Measurements from ENCODE around the gene MRPL27. TPM values are rescaled to one million over a fixed set of nuclear protein-coding genes. Genes with fewer than 3 reads are reported as not detected.

MRPL27 gene
- total and polyA plus RNA-seq, 4 experiments from 2014 or later, result 30.0 to 55.8 (median 35.6) TPM

GRCh38 chr17:50362661-50363060 lies 10.3 kb downstream of the MRPL27 start:
- no peak for DNase-seq
- no peaks in the 10 kb centered on the region for H3K9me3 ChIP-seq (ENCODE audit: control insufficient read depth in 1 of 2, low read length in 2 of 2)
- CTCF ChIA-PET (ENCODE audit: partially characterized antibody), result interaction anchor here (0.7 to 3.1 kb wide), 29 partner anchors 10 to 224 kb away, joined by 3 to 77 read pairs (median 6); partner anchors contain the start of genes EME1, LRRC59, MRPL27 and RSAD1
- Mint-ChIP-seq H3K27me3 (no peaks in the 10 kb centered on the region), H3K27ac (peak overlapping the region in 4 of 7 donors; percentile 68 to 91 (median 76)), H3K9me3 (no peaks in the 10 kb centered on the region), H3K4me3 (no peak overlapping the region), H3K36me3 (peaks cover 9 to 35% of the 10 kb centered on the region in 2 donors), H3K4me1 (peaks cover 8 to 10% (median 9%) of the 10 kb centered on the region in 4 donors)
- no peak overlapping the region for H3K4me3 ChIP-seq (ENCODE audit: low read length in 2 of 2)
- intact Hi-C loops (cut with micrococcal nuclease), result loop anchor here (1.0 to 2.0 kb wide), 4 partner anchors 11 to 139 kb away; partner anchors contain the start of genes EME1, LRRC59, MRPL27 and RSAD1
- H3K4me1 ChIP-seq (ENCODE audit: insufficient read depth, low read length), result peaks cover 7% of the 10 kb centered on the region
- no peaks in the 10 kb centered on the region for H3K27me3 ChIP-seq (ENCODE audit: insufficient read depth, low read length)
- no peak overlapping the region for H3K27ac ChIP-seq (ENCODE audit: low read depth, low read length)
- peaks cover 32% of the 10 kb centered on the region for H3K36me3 ChIP-seq (ENCODE audit: insufficient read depth, low read length)
- POLR2A ChIA-PET (ENCODE audit: partially characterized antibody), result interaction anchor here (0.9 to 2.7 kb wide), 7 partner anchors 8 to 117 kb away, joined by 3 to 25 read pairs (median 10); partner anchors contain the start of genes EME1, LRRC59, MRPL27 and XYLT2

GRCh38 chr17:50361561-50362480 lies 11.2 kb downstream of the MRPL27 start:
- Histone ChIP-seq H3K9me3 (ENCODE audit: control insufficient read depth in 1 of 2, low read length in 2 of 2) (no peaks in the 10 kb centered on the region), H3K36me3 (ENCODE audit: insufficient read depth, low read length) (peaks cover 26% of the 10 kb centered on the region), H3K27me3 (ENCODE audit: insufficient read depth, low read length) (no peaks in the 10 kb centered on the region), H3K27ac (ENCODE audit: low read depth, low read length) (peak overlapping the region; percentile 9), H3K4me3 (ENCODE audit: low read length in 2 of 2) (no peak overlapping the region), H3K4me1 (ENCODE audit: insufficient read depth, low read length) (peaks cover 7% of the 10 kb centered on the region)
- H3K27ac Mint-ChIP-seq, result peak overlapping the region; percentile 73 to 91 (median 87)
- peak overlapping the region in 7 of 8 donors; percentile 2 to 77 (median 57) for H3K4me3 Mint-ChIP-seq
- intact Hi-C loops (cut with micrococcal nuclease), result loop anchor here (1.0 to 2.0 kb wide), 4 partner anchors 11 to 139 kb away; partner anchors contain the start of genes EME1, LRRC59, MRPL27 and RSAD1
- no peaks in the 10 kb centered on the region for H3K27me3 Mint-ChIP-seq
- no peaks in the 10 kb centered on the region for H3K9me3 Mint-ChIP-seq
- ChIA-PET POLR2A (ENCODE audit: partially characterized antibody) (interaction anchor here (0.6 to 2.7 kb wide), 8 partner anchors 9 to 118 kb away, joined by 3 to 25 read pairs (median 8); partner anchors contain the start of genes EME1, LRRC59, MRPL27 and XYLT2), CTCF (ENCODE audit: partially characterized antibody) (interaction anchor here (0.7 to 3.1 kb wide), 33 partner anchors 10 to 223 kb away, joined by 3 to 77 read pairs (median 4); partner anchors contain the start of genes EME1, LRRC59, MRPL27 and RSAD1)
- H3K36me3 Mint-ChIP-seq, result peaks cover 6 to 31% of the 10 kb centered on the region in 2 donors
- peaks cover 8 to 10% (median 9%) of the 10 kb centered on the region in 4 donors for H3K4me1 Mint-ChIP-seq
- peak; percentile 55 to 69 (median 62) for DNase-seq

GRCh38 chr17:50360486-50361115 lies 12.4 kb downstream of the MRPL27 start:
- H3K27me3 Mint-ChIP-seq, result no peaks in the 10 kb centered on the region
- no peak overlapping the region for H3K27ac ChIP-seq (ENCODE audit: low read depth, low read length)
- POLR2A ChIA-PET (ENCODE audit: partially characterized antibody), result interaction anchor here (0.7 to 2.7 kb wide), 5 partner anchors 11 to 37 kb away, joined by 3 to 25 read pairs (median 16); partner anchors contain the start of genes LRRC59 and XYLT2
- H3K9me3 ChIP-seq (ENCODE audit: control insufficient read depth in 1 of 2, low read length in 2 of 2), result no peaks in the 10 kb centered on the region
- peak overlapping the region in 2 of 7 donors; percentile 57 to 59 for H3K27ac Mint-ChIP-seq
- no peaks in the 10 kb centered on the region for H3K27me3 ChIP-seq (ENCODE audit: insufficient read depth, low read length)
- no peak for DNase-seq
- CTCF ChIA-PET (ENCODE audit: partially characterized antibody), result interaction anchor here (1.0 to 3.4 kb wide), 12 partner anchors 8 to 119 kb away, joined by 3 to 77 read pairs (median 11); partner anchors contain the start of genes EME1, LRRC59, MRPL27 and RSAD1
- intact Hi-C loops (cut with micrococcal nuclease), result no loop called here
- H3K4me3 ChIP-seq (ENCODE audit: low read length in 2 of 2), result no peak overlapping the region
- peaks cover 6 to 30% of the 10 kb centered on the region in 2 donors for H3K36me3 Mint-ChIP-seq
- H3K36me3 ChIP-seq (ENCODE audit: insufficient read depth, low read length), result peaks cover 26% of the 10 kb centered on the region
- H3K4me3 Mint-ChIP-seq, result no peak overlapping the region
- peaks cover 8 to 10% (median 9%) of the 10 kb centered on the region in 4 donors for H3K4me1 Mint-ChIP-seq
- H3K4me1 ChIP-seq (ENCODE audit: insufficient read depth, low read length), result peaks cover 7% of the 10 kb centered on the region
- no peaks in the 10 kb centered on the region for H3K9me3 Mint-ChIP-seq

- intact Hi-C loops (cut with micrococcal nuclease), result no loop called here
- no peak overlapping the region for H3K4me3 Mint-ChIP-seq
- no peak for DNase-seq
- Histone ChIP-seq H3K27ac (ENCODE audit: low read depth, low read length) (no peak overlapping the region), H3K4me1 (ENCODE audit: insufficient read depth, low read length) (peaks cover 7% of the 10 kb centered on the region), H3K4me3 (ENCODE audit: low read length in 2 of 2) (no peak overlapping the region), H3K27me3 (ENCODE audit: insufficient read depth, low read length) (no peaks in the 10 kb centered on the region), H3K36me3 (ENCODE audit: insufficient read depth, low read length) (peaks cover 31% of the 10 kb centered on the region), H3K9me3 (ENCODE audit: control insufficient read depth in 1 of 2, low read length in 2 of 2) (no peaks in the 10 kb centered on the region)
- no peak overlapping the region for H3K27ac Mint-ChIP-seq
- ChIA-PET POLR2A (ENCODE audit: partially characterized antibody) (interaction anchor here (0.7 to 2.2 kb wide), 3 partner anchors 8 to 13 kb away, joined by 3 to 10 read pairs (median 6); no protein-coding TSS in a partner anchor), CTCF (ENCODE audit: partially characterized antibody) (interaction anchor here (1.1 to 3.4 kb wide), 5 partner anchors 8 to 37 kb away, joined by 3 to 35 read pairs (median 3); partner anchors contain the start of genes LRRC59 and XYLT2)
- H3K36me3 Mint-ChIP-seq, result peaks cover 6 to 27% of the 10 kb centered on the region in 2 donors
- H3K4me1 Mint-ChIP-seq, result peaks cover 8 to 10% (median 9%) of the 10 kb centered on the region in 4 donors
- no peaks in the 10 kb centered on the region for H3K9me3 Mint-ChIP-seq
- no peaks in the 10 kb centered on the region for H3K27me3 Mint-ChIP-seq
These were observed 13.0 kb downstream of the MRPL27 start for GRCh38 chr17:50359998-50360461.

GRCh38 chr17:50359005-50359699 lies 13.8 kb downstream of the MRPL27 start:
- intact Hi-C loops (cut with micrococcal nuclease), result no loop called here
- H3K27me3 ChIP-seq (ENCODE audit: insufficient read depth, low read length), result no peaks in the 10 kb centered on the region
- ChIA-PET POLR2A (ENCODE audit: partially characterized antibody) (interaction anchor here (1.2 to 2.2 kb wide), 2 partner anchors 9 to 13 kb away, joined by 6 to 10 read pairs; no protein-coding TSS in a partner anchor), CTCF (ENCODE audit: partially characterized antibody) (interaction anchor here (1.1 to 3.4 kb wide), 3 partner anchors 9 to 38 kb away, joined by 3 to 20 read pairs (median 3); partner anchors contain the start of gene LRRC59)
- no peaks in the 10 kb centered on the region for H3K9me3 ChIP-seq (ENCODE audit: control insufficient read depth in 1 of 2, low read length in 2 of 2)
- no peak for DNase-seq
- peak overlapping the region in 1 of 7 donors; percentile 4 for H3K27ac Mint-ChIP-seq
- H3K27me3 Mint-ChIP-seq, result no peaks in the 10 kb centered on the region
- peaks cover 33% of the 10 kb centered on the region for H3K36me3 ChIP-seq (ENCODE audit: insufficient read depth, low read length)
- H3K4me1 ChIP-seq (ENCODE audit: insufficient read depth, low read length), result peaks cover 7% of the 10 kb centered on the region
- no peak overlapping the region for H3K4me3 Mint-ChIP-seq
- H3K27ac ChIP-seq (ENCODE audit: low read depth, low read length), result no peak overlapping the region
- no peak overlapping the region for H3K4me3 ChIP-seq (ENCODE audit: low read length in 2 of 2)
- H3K36me3 Mint-ChIP-seq, result peaks cover 6 to 36% of the 10 kb centered on the region in 2 donors
- H3K9me3 Mint-ChIP-seq, result no peaks in the 10 kb centered on the region
- peaks cover 8 to 10% (median 9%) of the 10 kb centered on the region in 4 donors for H3K4me1 Mint-ChIP-seq

GRCh38 chr17:50358177-50358576 lies 14.8 kb downstream of the MRPL27 start:
- no peak for DNase-seq
- ChIA-PET CTCF (ENCODE audit: partially characterized antibody) (interaction anchor here (0.8 to 3.4 kb wide), 2 partner anchors 11 to 39 kb away, joined by 3 to 20 read pairs; partner anchors contain the start of gene LRRC59), POLR2A (ENCODE audit: partially characterized antibody) (interaction anchor here (2.2 kb wide), 1 partner anchor 10 kb away, joined by 10 read pairs; no protein-coding TSS in a partner anchor)
- Mint-ChIP-seq H3K4me1 (peaks cover 8 to 12% (median 10%) of the 10 kb centered on the region in 4 donors), H3K36me3 (peaks cover 8 to 41% of the 10 kb centered on the region in 2 donors), H3K9me3 (no peaks in the 10 kb centered on the region), H3K4me3 (no peak overlapping the region), H3K27me3 (no peaks in the 10 kb centered on the region), H3K27ac (no peak overlapping the region)
- intact Hi-C loops (cut with micrococcal nuclease), result no loop called here
- no peaks in the 10 kb centered on the region for H3K27me3 ChIP-seq (ENCODE audit: insufficient read depth, low read length)
- no peak overlapping the region for H3K27ac ChIP-seq (ENCODE audit: low read depth, low read length)
- H3K4me1 ChIP-seq (ENCODE audit: insufficient read depth, low read length), result peaks cover 7% of the 10 kb centered on the region
- H3K36me3 ChIP-seq (ENCODE audit: insufficient read depth, low read length), result peaks cover 33% of the 10 kb centered on the region
- no peak overlapping the region for H3K4me3 ChIP-seq (ENCODE audit: low read length in 2 of 2)
- H3K9me3 ChIP-seq (ENCODE audit: control insufficient read depth in 1 of 2, low read length in 2 of 2), result no peaks in the 10 kb centered on the region
